ENCODE data around the gene PDK3.

The PDK3 gene

GRCh38 chrX:24508375-24508774 lies 43.3 kb downstream of the PDK3 start:
- Histone ChIP-seq H4K20me1 (ENCODE audit: insufficient read depth, low read length) (no peaks in the 10 kb centered on the region), H3K9me3 (ENCODE audit: insufficient read depth, low read length, severe bottlenecking) (no peaks in the 10 kb centered on the region), H3K9ac (ENCODE audit: low read depth, low read length) (no peak overlapping the region), H2AFZ (ENCODE audit: low read depth, low read length) (no peak overlapping the region), H3K36me3 (ENCODE audit: insufficient read depth, low read length) (peaks cover 20% of the 10 kb centered on the region; the same call in 1 of the 2 replicates), H3K4me1 (ENCODE audit: insufficient read depth, low read length) (no peaks in the 10 kb centered on the region), H3K27ac (ENCODE audit: low read length) (no peak overlapping the region), H3K4me2 (ENCODE audit: insufficient read depth, low read length) (no peak overlapping the region), H3K79me2 (ENCODE audit: insufficient read depth, low read length) (no peaks in the 10 kb centered on the region), H3K27me3 (ENCODE audit: insufficient read depth, low read length, poor library complexity) (no peaks in the 10 kb centered on the region), H3K4me3 (ENCODE audit: low read depth in 1 of 2, low read length in 2 of 2) (no peak overlapping the region)
- ATAC-seq (ENCODE audit: insufficient read depth, low read depth) (no peak), DNase-seq (no peak)
- TF ChIP-seq CTCF (IDR thresholded peaks at IDR 0.05; ENCODE audit: borderline replicate concordance, extremely low read depth, low read length, poor library complexity, severe bottlenecking) (no peak), EZH2 (IDR thresholded peaks at IDR 0.05; ENCODE audit: borderline replicate concordance, low read depth, low read length, severe bottlenecking) (no peak)

DNA sequence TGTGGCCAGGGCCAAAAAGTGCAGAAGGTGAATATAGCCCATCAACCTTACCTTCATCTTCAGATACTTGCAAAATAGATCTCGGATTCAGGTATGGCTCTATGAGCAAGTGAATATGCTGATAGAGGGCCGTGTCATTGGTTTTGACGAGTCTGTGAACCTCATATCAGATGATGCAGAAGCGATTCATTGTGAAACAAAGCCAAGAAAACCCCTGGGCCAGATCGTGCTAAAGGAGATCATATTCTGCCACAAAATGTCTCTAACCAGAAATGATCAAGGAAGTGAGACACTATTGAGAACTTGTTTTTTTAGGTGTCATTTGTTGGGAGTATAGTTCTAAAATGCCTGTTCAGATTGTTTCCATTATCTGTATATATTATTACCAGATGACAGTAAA lies 48.3 kb downstream of the PDK3 start:
- no peak overlapping the region for H3K27ac ChIP-seq (ENCODE audit: low read length)
- H3K4me1 ChIP-seq (ENCODE audit: insufficient read depth, low read length) = no peaks in the 10 kb centered on the region
- H3K36me3 ChIP-seq (ENCODE audit: insufficient read depth, low read length) = peaks cover 5% of the 10 kb centered on the region; the same call in 1 of the 2 replicates
- H3K9me3 ChIP-seq (ENCODE audit: insufficient read depth, low read length, severe bottlenecking) = no peaks in the 10 kb centered on the region
- no peak overlapping the region for H3K9ac ChIP-seq (ENCODE audit: low read depth, low read length)
- DNase-seq (no peak), ATAC-seq (ENCODE audit: insufficient read depth, low read depth) (no peak)
- H3K4me3 ChIP-seq (ENCODE audit: low read depth in 1 of 2, low read length in 2 of 2) = no peak overlapping the region
- no peak overlapping the region for H3K4me2 ChIP-seq (ENCODE audit: insufficient read depth, low read length)
- no peak overlapping the region for H2AFZ ChIP-seq (ENCODE audit: low read depth, low read length)
- H4K20me1 ChIP-seq (ENCODE audit: insufficient read depth, low read length) = no peaks in the 10 kb centered on the region
- no peaks in the 10 kb centered on the region for H3K79me2 ChIP-seq (ENCODE audit: insufficient read depth, low read length)
- no peak for TF ChIP-seq EZH2 (IDR thresholded peaks at IDR 0.05; ENCODE audit: borderline replicate concordance, low read depth, low read length, severe bottlenecking)
- no peak for TF ChIP-seq CTCF (IDR thresholded peaks at IDR 0.05; ENCODE audit: borderline replicate concordance, extremely low read depth, low read length, poor library complexity, severe bottlenecking)
- no peaks in the 10 kb centered on the region for H3K27me3 ChIP-seq (ENCODE audit: insufficient read depth, low read length, poor library complexity)

DNA sequence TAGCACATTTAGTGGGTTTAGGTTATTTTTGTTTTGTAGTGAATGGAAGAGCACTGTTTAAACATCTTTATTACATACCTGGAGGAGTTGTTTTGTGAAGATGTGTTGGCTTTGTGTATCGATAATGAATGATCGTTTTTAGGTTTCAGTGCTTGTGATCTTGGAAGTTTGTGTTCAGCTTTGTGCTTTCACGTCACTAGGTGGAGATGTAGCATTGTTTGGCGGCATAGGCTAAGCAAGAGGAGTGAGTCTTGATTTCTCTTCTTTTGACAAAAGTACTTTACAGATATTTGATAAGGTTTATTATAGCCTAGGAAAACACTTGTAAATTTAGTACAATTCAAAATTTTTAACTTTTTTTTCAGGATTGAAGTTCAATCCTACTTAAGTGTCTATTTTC lies 50.4 kb downstream of the PDK3 start:
- H3K4me3 ChIP-seq (ENCODE audit: low read depth in 1 of 2, low read length in 2 of 2) = no peak overlapping the region
- DNase-seq (no peak), ATAC-seq (ENCODE audit: insufficient read depth, low read depth) (no peak)
- H3K4me1 ChIP-seq (ENCODE audit: insufficient read depth, low read length) = no peaks in the 10 kb centered on the region
- no peaks in the 10 kb centered on the region for H3K79me2 ChIP-seq (ENCODE audit: insufficient read depth, low read length)
- no peaks in the 10 kb centered on the region for H3K9me3 ChIP-seq (ENCODE audit: insufficient read depth, low read length, severe bottlenecking)
- no peak overlapping the region for H3K9ac ChIP-seq (ENCODE audit: low read depth, low read length)
- no peaks in the 10 kb centered on the region; the same call in 1 of the 2 replicates for H3K36me3 ChIP-seq (ENCODE audit: insufficient read depth, low read length)
- no peak overlapping the region for H2AFZ ChIP-seq (ENCODE audit: low read depth, low read length)
- TF ChIP-seq EZH2 (IDR thresholded peaks at IDR 0.05; ENCODE audit: borderline replicate concordance, low read depth, low read length, severe bottlenecking) (no peak), CTCF (IDR thresholded peaks at IDR 0.05; ENCODE audit: borderline replicate concordance, extremely low read depth, low read length, poor library complexity, severe bottlenecking) (peak; percentile 40)
- H3K27me3 ChIP-seq (ENCODE audit: insufficient read depth, low read length, poor library complexity) = no peaks in the 10 kb centered on the region
- no peak overlapping the region for H3K27ac ChIP-seq (ENCODE audit: low read length)
- no peaks in the 10 kb centered on the region for H4K20me1 ChIP-seq (ENCODE audit: insufficient read depth, low read length)
- H3K4me2 ChIP-seq (ENCODE audit: insufficient read depth, low read length) = no peak overlapping the region

DNA sequence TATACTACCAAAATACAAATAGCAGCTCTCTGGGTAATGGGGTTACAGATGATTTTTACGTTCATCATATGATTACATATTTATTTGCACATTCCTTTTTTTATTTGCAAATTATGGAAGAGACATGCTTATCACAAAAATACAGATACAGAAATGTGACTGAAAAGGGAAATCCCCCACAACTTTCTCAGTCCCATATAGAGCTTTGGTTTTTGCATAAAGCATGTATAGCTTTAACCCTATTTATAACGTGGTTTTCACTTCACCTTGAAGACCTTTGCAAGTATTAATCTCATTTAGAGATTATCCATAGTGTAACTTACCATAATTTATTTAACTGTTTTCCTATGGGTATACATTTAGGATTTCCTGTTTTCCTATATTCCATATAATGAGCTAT lies 55.4 kb downstream of the PDK3 start:
- no peak for ATAC-seq (ENCODE audit: insufficient read depth, low read depth)
- Histone ChIP-seq H3K27ac (ENCODE audit: low read length) (no peak overlapping the region), H3K79me2 (ENCODE audit: insufficient read depth, low read length) (no peaks in the 10 kb centered on the region), H3K27me3 (ENCODE audit: insufficient read depth, low read length, poor library complexity) (no peaks in the 10 kb centered on the region), H3K4me3 (ENCODE audit: low read depth in 1 of 2, low read length in 2 of 2) (no peak overlapping the region), H3K36me3 (ENCODE audit: insufficient read depth, low read length) (no peaks in the 10 kb centered on the region; the same call in 1 of the 2 replicates), H3K9me3 (ENCODE audit: insufficient read depth, low read length, severe bottlenecking) (no peaks in the 10 kb centered on the region), H4K20me1 (ENCODE audit: insufficient read depth, low read length) (no peaks in the 10 kb centered on the region), H3K9ac (ENCODE audit: low read depth, low read length) (no peak overlapping the region), H3K4me1 (ENCODE audit: insufficient read depth, low read length) (no peaks in the 10 kb centered on the region), H3K4me2 (ENCODE audit: insufficient read depth, low read length) (no peak overlapping the region), H2AFZ (ENCODE audit: low read depth, low read length) (no peak overlapping the region)
- DNase-seq = no peak
- no peak for TF ChIP-seq CTCF (IDR thresholded peaks at IDR 0.05; ENCODE audit: borderline replicate concordance, extremely low read depth, low read length, poor library complexity, severe bottlenecking)
- no peak for TF ChIP-seq EZH2 (IDR thresholded peaks at IDR 0.05; ENCODE audit: borderline replicate concordance, low read depth, low read length, severe bottlenecking)
